Mucosa of descending colon (tissue), 3 donors: ENCODE results near the gene CD79B. TPM values are rescaled to one million over a fixed set of nuclear protein-coding genes. Genes with fewer than 3 reads are reported as not detected.
"Not testable (repeated sequence)": the region's sequence is repeated elsewhere in the genome, so short reads cannot be mapped to it uniquely, and the experiment has no call there.

Experiments
- ATAC-seq: fragments of 200-7000 bp; cut with Tn5 transposase; one replicate; pipeline ENCODE4 v1.9.1; 2020; ENCODE audit warnings: mild to moderate bottlenecking, moderate library complexity
- DNase-seq, 3 donors: peaks; one replicate each; pipeline ENCODE4 v3.0.0-alpha.2; 2020
- H3K36me3 ChIP-seq: fragments of 200-600 bp; one replicate; pipeline ENCODE4 v1.8.0; 2021; ENCODE audit warnings: low read depth, mild to moderate bottlenecking
- H3K4me1 ChIP-seq: fragments of 200-600 bp; one replicate; pipeline ENCODE4 v1.8.0; 2021; ENCODE audit warnings: low read depth, mild to moderate bottlenecking
- H3K4me3 ChIP-seq: fragments of 200-600 bp; one replicate; pipeline ENCODE4 v1.8.0; 2021; ENCODE audit warnings: mild to moderate bottlenecking
- H3K9me3 ChIP-seq: fragments of 200-600 bp; one replicate; pipeline ENCODE4 v1.8.0; 2021; ENCODE audit warnings: mild to moderate bottlenecking
- intact Hi-C, 2 donors: fragments of 100-400 bp; cut with DNase I in 1 of 2; cut with micrococcal nuclease in 1 of 2; formaldehyde crosslinking; loops; one replicate each; pipeline versions ENCODE4 v1.11.0 to v1.11.1; 2022; cut with DNase I, micrococcal nuclease
- total RNA-seq, 3 donors: library from RNA; stranded (reverse); fragmentation: NEBNext Ultra II Directional in 2 of 3; extraction: Animal tissue kit (Norgen Biotek cat#: 25700) in 2 of 3; gene quantifications; one replicate each; pipeline versions ENCODE4 v1.2.1 to v1.2.4, GENCODE V29; 2021 to 2023
- TF ChIP-seq, protein P1 (sequence below): fragments of 200-600 bp; IDR thresholded peaks from one replicate; pipeline ENCODE4 v1.8.0; 2022; ENCODE audit warnings: antibody characterized with exemption, mild to moderate bottlenecking
- donor health status: DM: no; HTN: no; CAD: no; lungs with moderate emphysema.
- donor health status: DM: no; HTN: no; CAD: no.
- donor health status: DM: no; HTN: yes; CAD: no.

CD79B gene
- total RNA-seq, 3 donors from 2014 or later = 0.70 to 2.4 (median 1.4) TPM

DNA sequence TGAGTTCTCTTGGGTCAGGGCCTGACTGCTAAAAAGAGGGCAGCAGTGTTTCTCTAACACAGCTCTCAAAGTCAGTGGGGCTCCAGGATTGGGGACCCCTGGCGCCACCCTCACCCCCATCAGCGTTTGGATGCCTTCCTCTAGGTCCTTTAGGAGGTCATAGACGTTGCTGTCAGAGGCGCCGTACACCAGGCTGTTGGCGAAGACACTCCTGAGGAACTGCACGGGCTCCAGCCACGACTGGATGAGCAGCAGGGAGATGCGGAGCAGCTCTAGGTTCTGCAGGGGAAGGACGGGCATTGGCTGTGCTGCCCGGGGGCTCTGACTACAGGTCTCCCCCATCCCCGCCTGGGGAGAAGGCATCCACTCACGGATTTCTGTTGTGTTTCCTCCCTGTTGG lies 14.5 kb downstream of the CD79B start:
- intact Hi-C loops = loop anchor here in 1 of 2 donors (10.0 kb wide), 1 partner anchor 217 kb away; the partner anchor contains the start of gene ERN1
- Histone ChIP-seq H3K9me3 (no peaks in the 10 kb centered on the region), H3K4me3 (no peak overlapping the region), H3K36me3 (no peaks in the 10 kb centered on the region), H3K4me1 (no peaks in the 10 kb centered on the region)
- no peak for ATAC-seq
- TF ChIP-seq, protein P1, sequence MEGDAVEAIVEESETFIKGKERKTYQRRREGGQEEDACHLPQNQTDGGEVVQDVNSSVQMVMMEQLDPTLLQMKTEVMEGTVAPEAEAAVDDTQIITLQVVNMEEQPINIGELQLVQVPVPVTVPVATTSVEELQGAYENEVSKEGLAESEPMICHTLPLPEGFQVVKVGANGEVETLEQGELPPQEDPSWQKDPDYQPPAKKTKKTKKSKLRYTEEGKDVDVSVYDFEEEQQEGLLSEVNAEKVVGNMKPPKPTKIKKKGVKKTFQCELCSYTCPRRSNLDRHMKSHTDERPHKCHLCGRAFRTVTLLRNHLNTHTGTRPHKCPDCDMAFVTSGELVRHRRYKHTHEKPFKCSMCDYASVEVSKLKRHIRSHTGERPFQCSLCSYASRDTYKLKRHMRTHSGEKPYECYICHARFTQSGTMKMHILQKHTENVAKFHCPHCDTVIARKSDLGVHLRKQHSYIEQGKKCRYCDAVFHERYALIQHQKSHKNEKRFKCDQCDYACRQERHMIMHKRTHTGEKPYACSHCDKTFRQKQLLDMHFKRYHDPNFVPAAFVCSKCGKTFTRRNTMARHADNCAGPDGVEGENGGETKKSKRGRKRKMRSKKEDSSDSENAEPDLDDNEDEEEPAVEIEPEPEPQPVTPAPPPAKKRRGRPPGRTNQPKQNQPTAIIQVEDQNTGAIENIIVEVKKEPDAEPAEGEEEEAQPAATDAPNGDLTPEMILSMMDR = no peak
- DNase-seq = peak in 1 of 3 donors; percentile 38

GRCh38 chr17:63917206-63917605 lies 14.9 kb downstream of the CD79B start:
- not testable (repeated sequence) for H3K4me3 ChIP-seq, H3K4me1 ChIP-seq, H3K36me3 ChIP-seq, H3K9me3 ChIP-seq, ATAC-seq
- intact Hi-C loops = loop anchor here in 1 of 2 donors (10.0 kb wide), 1 partner anchor 218 kb away; the partner anchor contains the start of gene ERN1
- peak in 1 of 3 donors; percentile 4 for DNase-seq

DNA sequence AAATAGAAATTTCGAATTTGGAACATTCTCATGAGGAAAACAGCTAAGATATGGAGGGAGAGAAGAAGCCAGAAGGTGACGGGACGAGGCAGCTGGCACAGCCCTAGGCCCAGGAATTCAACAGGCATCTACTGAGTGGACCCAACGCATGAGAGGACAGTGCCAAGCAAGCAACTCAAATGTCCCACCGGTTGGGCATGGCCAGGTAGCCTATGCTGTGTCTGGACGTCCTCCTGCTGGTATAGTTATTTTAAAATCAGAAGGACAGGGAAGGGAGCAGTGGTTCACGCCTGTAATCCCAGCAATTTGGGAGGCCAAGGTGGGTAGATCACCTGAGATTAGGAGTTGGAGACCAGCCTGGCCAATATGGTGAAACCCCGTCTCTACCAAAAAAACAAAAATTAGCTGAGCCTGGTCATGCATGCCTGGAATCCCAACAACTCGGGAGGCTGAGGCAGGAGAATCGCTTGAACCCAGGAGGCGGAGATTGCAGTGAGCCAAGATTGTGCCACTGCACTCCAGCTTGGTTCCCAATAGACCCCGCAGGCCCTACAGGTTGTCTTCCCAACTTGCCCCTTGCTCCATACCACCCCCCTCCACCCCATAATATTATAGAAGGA lies 15.5 kb downstream of the CD79B start:
- DNase-seq (peak in 1 of 3 donors; percentile 0), ATAC-seq (no peak)
- Histone ChIP-seq H3K9me3 (no peaks in the 10 kb centered on the region), H3K4me1 (no peaks in the 10 kb centered on the region), H3K36me3 (no peaks in the 10 kb centered on the region), H3K4me3 (no peak overlapping the region)
- intact Hi-C loops = loop anchor here in 1 of 2 donors (10.0 kb wide), 1 partner anchor 218 kb away; the partner anchor contains the start of gene ERN1
- TF ChIP-seq, protein P1 = no peak

DNA sequence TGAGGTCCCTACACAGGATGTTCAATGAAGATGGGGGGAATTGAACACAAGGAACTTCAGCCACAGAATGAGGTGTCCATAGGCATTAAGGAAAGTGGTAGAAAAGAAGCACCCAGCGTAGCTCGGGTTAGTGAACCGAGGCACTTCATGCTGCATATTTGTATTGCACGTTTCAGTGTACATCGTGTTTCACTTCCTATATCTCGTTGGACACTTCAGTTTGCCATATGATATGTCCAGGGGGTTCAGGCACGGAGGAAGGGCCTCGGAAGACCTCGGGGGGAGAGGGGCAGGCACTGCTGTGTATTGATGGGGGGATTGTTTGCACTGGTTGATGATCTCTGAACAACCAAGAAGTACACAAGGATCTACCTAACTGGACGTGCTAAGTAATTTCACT lies 16.4 kb downstream of the CD79B start:
- not testable (repeated sequence) for H3K4me1 ChIP-seq, H3K36me3 ChIP-seq, H3K9me3 ChIP-seq, H3K4me3 ChIP-seq
- peak in 1 of 3 donors; percentile 2 for DNase-seq
- intact Hi-C loops = loop anchor here in 1 of 2 donors (10.0 kb wide), 1 partner anchor 219 kb away; the partner anchor contains the start of gene ERN1
- ATAC-seq = peak; percentile 14

GRCh38 chr17:63914471-63914870 lies 17.7 kb downstream of the CD79B start:
- Histone ChIP-seq H3K36me3 (no peaks in the 10 kb centered on the region), H3K4me1 (no peaks in the 10 kb centered on the region), H3K4me3 (no peak overlapping the region), H3K9me3 (no peaks in the 10 kb centered on the region)
- DNase-seq (peak in 1 of 3 donors; percentile 22), ATAC-seq (no peak)
- intact Hi-C loops = loop anchor here in 1 of 2 donors (10.0 kb wide), 1 partner anchor 220 kb away; the partner anchor contains the start of gene ERN1
- TF ChIP-seq, protein P1 = no peak

DNA sequence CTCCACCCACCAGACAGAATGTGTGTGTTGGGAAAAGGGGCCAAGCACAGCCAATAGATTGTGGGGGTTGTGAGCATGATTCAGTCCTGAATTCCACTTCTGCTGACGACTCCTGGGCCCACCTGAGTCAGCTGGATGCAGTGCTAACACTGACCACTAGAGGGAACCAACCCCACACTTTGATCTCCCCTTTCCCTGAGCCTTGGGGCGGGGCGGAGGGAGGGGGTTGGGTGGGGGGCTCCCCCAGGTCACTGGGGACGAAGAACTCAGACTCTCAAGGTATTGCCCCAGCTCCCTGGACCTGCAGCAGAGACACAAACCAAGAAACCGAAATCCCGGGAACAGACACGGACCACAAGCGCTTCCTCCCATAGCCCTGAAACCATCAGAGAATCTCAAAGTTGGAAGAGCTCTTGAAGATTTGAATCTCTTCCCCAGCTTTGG lies 20.5 kb downstream of the CD79B start:
- H3K4me3 ChIP-seq = no peak overlapping the region
- peak; percentile 68 for ATAC-seq
- no peaks in the 10 kb centered on the region for H3K9me3 ChIP-seq
- no peaks in the 10 kb centered on the region for H3K36me3 ChIP-seq
- DNase-seq = peak in 2 of 3 donors; percentile 18 to 63
- TF ChIP-seq, protein P1 = peak; percentile 76
- intact Hi-C loops = loop anchor here in 1 of 2 donors (10.0 kb wide), 1 partner anchor 223 kb away; the partner anchor contains the start of gene ERN1
- H3K4me1 ChIP-seq = no peaks in the 10 kb centered on the region
